Activated CD4-positive, alpha-beta T cell treated with anti-CD3 and anti-CD28 coated beads, Interleukin-2, amount 50 U/mL, for 24 hours (primary cell): Measurements from ENCODE around the gene GRAMD4.

ENCODE experiments used
- DNase-seq, 2 donors: peaks; one replicate each; pipeline ENCODE4 v3.0.0-alpha.2; 2020; ENCODE audit warnings: low read depth in 1 of 2, low spot score in 1 of 2

Gene GRAMD4

DNA sequence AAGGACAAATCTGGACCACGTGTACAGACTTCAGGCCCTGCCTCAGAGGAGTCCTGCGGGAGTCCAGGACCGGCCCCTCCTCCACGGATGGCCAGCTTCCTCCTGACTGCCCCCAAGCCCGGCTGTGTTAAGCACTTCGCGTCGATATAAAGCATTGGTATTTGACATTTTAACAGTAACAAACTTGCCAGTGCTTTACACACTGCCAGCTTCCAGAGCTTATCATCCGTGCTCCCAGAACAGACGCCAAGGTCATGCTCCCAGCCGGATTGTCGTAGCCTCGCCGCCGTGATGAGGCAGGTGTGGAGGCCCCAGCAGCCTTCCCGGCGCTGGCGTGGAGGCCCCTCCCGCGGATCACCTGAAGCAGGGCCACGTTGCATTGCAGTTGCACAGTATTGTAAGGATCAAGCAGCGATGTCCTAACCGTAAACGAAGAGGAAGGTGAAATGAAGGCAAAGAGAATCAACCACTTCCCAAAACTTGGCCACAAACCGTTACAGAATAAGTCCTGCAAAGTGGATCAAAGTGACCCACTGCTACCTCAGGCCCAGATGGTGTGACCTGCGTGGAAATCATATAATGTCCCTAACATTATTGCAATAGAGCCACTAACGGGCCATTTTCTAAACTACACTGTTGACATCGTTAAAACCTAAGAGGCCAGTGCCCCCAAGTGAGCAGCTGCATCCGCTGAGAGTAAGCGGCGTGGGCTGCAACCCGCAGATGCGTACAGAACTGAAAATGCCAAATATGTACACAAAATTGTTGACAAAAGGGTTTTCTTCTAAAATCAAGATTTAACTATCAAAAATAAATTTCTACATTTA lies 66.2 kb downstream of the GRAMD4 start:
- no peak for DNase-seq

DNA sequence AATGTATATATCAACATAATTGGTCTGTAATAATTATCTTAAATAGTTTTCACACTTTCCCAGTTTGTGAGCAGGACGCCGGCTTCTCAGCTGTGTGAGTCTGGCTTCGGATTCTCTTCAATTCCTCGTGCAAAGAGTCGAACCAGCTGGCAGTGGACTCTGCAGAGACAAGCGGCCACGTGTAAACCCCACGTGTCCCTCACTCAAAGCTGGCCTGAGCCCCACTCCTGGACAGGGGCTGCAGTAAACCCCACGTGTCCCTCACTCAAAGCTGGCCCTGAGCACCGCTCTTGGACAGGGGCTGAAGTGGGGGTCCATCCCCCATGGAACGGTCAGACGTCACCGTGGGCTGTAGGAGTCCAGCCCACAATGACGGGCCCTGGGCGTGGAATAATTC lies 66.9 kb downstream of the GRAMD4 start:
- DNase-seq: no peak

DNA sequence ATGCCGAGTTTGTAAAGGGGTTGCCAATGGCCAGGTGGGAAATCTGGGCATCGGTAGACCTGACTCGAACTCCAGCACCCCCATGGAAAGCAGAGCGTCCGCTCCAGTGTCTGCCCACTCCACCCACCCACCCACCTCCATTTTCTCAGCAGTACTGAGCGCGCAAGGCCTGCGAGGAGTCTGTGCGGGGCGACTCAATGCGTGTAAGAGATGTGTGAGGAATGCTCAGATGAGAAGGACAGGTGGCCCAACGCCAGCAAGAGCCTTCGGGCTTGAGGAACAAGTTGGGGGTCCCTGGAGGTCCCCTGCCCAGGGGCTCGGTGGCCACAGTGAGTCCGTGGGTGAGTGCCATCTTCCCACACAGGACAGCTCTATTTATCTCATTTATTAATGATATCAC lies 67.3 kb downstream of the GRAMD4 start:
- no peak for DNase-seq

DNA sequence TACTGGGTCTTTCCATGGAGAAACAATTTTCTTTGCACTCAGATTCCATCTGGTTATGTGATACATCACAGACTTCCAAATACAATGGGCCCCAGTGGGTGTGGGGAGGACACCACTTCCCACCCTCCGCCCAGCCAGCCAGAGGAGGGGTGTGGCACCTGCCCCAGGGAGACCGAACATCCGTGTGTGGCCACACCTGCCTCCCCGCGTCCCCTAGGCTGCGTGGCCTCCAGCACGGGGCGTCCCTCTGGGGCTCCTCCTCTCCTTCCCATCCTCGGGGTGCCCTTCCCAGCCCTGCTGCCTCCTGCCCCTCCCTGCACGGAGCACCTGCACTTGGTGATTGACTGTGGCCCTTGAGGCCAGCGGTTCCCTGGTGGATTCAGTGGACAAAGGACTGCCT lies 68.8 kb downstream of the GRAMD4 start:
- no peak for DNase-seq

DNA sequence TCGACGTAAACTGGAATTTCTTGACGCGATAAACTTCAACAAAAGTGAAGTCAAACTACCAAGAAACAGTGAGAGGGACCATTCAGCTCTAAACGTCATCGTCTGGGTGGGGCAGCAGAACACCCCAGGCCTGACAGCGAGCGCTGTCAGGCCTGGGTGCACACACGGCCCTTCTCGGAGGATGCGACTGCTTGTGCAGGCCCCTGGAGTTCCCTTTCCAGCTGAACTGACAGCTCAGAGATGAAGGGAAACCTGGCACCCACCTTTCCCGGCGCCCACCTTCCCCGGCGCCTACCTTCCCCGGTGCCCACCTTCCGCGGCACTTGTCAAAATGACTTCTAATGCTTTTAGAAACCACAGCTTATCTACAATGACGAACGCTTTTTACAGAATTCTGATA lies 70.0 kb downstream of the GRAMD4 start:
- DNase-seq: no peak

DNA sequence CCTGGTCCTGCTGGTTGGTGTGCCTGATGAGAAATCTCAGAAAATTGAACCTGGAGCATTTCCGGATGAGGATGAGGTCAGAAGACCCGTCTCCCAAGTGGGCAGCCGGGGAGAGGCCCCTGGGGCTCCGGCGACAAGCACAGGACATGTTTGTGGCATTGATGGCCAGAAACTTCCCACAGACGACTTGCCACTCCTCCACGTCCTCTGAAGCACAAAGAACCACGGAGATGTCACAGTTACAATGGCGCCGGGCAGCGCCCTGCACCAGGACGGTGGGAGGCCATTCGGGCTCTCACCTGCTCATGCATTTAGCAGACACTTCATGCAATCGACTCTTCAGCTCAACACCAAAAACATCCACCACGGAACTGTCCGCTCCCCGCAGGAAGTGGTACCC lies 71.4 kb downstream of the GRAMD4 start:
- DNase-seq: no peak

DNA sequence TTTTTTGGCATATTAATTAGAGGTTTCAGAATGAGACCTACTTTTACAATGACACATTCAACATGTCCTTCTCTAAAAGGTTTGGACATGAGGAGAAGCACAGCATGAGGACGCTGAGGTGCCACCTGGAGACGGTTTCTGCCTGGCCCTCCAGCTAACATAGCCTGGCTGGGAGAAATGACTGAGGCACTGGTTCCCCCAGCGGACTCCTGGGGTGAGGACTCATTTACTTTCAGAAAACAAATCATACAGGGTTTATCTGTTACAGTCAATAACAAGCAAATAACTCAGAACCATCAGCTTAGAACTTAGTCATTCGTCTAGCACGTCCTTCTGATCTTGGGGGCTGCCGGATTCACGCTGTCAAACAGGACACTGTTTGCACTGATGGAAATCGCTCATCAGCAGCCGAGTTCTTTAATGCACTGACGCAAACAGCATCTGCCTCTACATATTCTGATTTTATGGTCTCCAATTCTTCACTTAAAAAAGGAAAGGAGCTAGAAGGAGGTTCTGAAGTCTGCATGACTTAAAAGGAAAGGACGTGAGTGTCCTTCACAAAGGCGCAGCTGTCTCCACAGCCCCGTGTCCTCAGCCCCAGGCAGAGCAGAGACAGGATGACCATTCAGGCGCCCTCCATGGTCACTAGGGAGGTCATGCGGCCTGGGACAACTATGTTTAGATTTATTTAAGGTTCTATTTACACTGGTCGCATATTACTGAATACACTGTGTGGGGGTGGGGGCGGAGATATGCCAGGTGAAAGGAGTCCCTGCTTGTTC lies 73.6 kb downstream of the GRAMD4 start:
- DNase-seq: no peak

DNA sequence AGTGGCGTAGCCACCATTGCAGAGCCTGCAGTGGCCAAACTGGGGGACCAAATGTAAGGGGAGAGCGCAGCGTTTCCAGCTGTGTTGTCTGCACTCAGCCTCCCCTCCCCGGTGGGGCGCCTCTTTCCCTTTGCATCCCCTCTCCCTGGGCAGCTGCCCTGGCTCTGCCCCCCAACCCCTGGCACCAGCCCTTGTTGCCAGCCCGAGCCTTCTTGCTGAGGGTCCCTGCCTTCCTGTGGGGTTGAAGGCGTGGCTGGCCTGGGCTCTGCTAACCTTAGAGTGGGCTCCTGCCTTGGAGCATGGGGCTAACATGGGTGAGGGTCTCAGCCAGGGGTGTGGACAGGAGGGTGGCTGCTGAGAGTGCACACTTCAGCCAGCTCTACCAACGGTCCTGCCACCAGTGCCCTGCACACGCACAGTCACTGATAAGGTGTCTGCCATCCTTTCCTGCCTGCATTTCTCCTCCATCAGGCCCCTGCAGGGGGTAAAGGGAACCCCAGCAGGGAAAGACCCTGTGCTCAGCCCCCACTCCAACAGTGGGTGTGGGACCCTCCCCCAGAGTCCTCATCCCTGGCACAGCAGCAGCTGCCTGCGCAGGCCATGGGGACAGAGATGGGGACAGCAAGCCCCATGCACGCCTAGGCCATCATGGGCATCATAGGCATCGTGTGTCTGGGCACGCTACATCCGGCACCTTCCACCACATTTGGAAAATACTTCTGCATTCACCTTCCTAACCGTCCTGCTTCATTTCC lies 74.4 kb downstream of the GRAMD4 start:
- DNase-seq: no peak

DNA sequence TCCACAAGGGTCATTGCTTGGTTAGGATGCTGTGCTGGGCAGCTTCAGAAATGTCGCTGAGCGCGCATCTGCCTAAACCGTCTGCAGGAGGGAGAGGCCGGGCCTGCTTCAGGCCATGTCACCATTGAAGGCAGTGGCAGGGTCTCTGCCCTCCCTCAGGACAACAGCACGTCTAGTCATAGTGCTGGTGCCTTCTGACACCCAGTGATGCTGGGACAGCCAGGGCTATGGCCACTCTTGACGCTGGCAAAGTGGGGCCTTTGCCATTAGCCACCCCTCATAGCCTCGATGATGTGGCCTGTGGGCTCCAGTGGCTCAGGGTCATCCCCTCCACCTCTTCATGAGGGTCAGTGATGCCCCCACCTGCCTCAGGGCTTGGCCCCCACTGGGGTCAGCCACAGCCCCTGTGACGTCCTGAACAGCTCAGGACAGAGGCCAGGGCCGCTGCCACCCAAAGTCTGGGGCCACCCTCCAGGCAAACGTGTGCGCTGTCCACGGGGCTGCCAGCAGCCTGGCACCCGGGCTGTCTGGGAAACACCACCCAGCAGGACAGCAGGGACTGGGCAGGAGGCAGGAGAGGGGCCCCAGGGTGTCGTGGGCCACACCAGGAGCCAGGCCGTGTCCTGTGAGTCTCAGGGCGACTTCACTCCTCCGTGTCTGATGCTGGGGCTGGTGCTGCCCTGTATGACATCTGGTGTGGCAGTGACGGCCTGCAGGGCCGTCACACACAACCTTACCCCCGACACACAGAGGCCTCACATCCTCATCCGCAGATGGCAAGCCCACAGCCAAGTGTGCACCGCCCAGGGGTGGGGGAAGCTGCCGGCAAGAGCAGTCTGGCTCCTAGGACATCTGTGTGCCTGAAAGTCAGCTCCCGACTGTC lies 75.4 kb downstream of the GRAMD4 start:
- no peak for DNase-seq

DNA sequence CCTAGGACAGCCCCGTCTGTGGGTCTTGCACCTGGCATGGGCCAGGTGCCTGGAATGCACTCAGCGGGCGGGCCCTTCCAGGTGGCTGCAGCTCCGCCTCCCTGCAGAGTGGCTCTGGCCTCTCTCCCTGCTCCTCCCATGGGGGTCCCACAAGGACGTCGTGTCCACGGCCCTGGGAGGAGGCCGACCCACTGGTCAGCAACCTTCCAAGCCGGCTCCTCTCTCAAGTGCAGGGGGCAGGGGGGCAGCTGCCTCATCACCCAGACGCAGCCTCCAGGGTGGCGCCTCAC lies 76.0 kb downstream of the GRAMD4 start:
- no peak for DNase-seq

DNA sequence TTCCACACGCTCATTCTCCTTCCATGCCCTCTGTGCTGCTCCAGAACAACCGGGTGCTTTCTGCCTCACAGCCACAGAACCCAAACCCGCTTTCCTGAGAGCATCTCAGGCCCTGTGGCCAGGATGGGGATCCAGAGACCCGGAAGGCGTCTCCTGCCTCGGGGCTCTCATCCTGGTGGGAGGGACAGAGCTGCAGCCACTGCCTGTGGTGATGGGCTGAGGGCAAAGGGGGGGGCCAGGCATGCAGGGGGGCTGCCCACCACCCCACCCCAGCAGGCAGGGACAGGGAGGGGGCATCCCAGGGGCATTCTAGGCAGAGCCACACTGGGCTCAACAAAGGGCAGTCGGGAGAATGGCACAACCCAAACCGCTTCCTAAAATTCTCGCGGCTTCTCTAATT lies 76.4 kb downstream of the GRAMD4 start:
- DNase-seq: no peak

DNA sequence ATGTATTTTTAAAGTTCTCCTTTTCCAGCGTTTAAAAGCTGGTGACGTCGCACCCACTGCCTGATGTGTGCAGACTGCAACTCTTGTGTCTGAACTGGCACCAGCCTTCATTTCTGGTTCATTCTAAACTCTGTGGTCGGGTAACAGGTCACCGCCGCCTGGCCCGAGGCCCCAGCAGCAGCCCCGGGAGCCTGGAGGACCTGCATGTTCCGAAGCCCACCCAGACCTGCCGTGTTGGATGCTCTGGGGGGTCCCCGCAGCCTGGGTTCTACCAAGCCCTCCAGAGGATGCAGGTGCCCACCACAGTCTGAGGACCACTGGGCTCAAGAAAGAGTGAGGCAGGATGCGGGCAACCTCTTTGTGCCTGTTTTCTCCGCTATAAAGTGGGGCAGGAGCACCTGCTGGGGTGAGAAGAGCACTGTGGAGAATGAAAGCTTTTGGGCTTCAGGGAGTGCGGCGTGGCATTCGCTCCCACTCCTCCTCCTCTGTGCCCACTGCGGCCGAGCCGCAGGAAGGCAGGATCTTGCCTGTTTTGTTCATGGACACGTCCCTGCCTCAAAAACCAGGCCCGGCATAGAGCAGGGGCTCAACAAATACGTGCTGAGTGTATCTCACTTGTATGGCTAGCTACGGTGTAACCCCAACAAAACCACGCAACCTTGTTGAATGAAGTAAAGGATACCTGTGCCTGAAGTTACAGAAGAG lies 77.8 kb downstream of the GRAMD4 start:
- DNase-seq: no peak

DNA sequence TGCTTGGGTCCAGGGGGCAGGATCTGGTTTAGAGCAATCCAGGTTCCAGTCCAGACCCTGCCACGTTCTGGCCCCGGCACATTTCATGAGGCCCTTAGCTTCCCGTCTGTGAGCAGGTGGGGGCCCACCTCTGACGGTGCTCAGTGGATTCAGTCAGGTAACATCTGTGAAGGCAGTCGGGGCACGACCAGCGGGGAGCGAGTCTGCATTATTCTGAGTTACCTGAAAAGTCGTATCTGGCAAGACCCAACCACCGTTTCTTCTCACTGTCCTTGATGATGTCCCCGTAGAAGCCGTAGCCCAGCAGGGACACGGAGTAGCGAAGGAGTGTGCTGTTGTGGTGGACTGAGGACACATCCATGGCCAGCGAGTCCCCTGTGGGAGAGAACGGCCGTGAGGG lies 78.9 kb downstream of the GRAMD4 start:
- DNase-seq: no peak

DNA sequence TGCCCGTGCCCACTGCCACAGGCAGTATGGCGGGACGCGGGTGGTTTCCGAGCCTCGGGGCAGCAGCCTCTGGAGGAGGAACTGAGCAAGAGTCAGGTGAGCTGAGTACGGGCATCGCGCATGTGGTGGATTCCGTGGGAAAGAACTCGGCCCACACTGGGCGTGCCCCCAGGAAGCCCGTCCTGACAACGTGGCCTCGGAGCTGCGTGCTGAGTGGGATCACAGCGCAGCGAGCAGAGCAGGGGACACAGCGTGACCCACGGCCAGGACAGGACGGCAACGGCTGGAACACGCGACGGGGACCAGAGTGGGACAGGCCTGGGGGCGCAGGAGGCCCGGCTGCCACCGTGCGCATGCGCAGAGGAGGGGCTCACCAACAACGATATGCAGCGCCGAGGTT lies 81.1 kb downstream of the GRAMD4 start:
- no peak for DNase-seq

DNA sequence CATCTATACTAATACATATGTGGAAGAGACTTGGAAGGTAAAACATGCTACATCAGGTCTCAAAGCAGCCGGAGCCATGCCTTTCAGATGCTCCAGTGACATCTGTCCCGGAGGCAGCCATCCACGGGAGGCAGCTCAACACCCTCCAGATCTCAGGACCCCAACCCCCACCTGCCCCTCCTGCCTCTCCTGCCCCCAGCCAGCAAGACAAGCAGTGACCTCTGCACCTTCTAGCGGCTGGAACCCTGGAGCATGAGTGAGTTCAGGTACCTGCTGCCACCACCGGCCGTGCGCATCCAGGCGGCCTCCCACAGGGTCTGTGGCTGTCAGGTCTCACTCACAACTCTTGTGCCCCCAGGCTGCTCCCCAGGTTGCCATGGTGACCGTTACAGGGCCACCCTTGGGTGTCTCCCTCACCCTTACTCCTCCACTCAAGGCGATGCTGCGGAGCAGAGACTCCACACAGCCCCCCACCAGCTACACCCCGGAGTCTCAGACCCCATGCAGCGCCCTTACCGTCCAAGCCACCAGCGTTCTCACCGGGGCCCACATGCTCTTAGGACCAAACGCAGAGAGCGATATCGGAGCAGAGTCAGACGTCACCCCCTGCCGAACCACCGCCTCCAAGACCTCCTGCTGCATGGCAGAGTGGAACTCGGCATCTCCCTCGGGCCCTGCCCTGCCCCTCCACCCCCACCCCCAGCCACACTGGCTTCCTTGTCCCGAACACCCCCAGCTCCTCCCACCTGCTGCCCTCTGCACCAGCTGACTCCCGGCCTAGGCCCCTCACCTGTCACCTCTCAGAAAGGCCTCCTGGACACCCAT lies 83.2 kb downstream of the GRAMD4 start:
- DNase-seq: no peak

DNA sequence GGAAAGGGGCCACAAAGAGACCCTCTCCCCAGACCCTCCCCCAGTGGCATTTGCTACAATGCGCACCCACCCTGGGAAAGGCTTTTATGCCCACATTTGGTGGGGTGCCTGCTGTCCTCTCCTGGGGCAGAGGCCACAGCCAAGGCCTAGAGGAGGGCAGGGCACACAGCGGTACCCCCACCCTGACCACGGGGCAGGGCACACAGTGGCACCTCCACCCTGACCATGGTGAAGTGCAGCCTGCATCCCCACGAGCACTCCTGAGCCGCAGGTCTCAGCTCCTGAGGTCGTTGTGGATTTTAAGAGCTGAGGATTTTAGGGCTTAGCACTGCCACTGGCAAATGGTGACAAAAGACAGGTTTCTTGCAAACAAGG lies 83.8 kb downstream of the GRAMD4 start:
- no peak for DNase-seq

DNA sequence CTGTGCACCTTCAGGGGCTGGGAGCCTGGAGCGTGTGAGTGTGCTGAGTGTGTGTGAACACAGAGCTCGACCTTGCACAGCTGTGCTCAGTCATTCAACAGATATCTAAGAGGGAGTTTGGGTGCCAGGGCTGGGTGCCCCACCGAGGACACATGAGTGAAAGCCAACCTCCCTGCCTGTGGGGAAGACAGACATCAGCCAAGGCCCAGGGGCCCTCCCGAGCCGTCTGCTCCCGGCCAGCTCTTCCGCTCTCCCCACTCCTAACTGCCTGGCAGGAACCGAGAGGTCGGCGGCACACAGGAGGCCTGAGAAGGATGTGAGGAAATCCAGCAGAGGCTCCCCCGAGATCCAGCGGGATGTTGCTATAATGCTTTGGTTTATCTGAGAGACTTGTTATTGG lies 85.9 kb downstream of the GRAMD4 start:
- no peak for DNase-seq

DNA sequence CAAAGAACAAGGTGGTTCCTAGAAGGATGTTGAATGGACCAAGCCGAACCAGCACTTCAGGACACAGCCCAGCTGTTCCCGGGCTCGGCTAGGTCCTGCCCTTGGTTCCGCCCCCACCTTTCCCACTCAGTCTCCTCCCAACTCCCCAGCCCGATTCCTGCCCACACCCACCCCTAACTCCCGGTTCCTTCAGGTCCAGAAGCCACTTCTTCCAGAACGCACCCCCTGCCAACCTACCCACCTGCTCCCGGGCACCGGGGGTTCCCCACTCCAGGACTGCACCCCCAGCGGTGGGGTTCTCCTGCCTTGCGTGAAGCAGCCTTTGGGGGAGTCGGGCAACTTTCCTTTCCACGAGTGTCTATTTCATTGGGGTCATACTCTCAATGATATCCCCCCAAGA lies 87.1 kb downstream of the GRAMD4 start:
- DNase-seq: no peak

DNA sequence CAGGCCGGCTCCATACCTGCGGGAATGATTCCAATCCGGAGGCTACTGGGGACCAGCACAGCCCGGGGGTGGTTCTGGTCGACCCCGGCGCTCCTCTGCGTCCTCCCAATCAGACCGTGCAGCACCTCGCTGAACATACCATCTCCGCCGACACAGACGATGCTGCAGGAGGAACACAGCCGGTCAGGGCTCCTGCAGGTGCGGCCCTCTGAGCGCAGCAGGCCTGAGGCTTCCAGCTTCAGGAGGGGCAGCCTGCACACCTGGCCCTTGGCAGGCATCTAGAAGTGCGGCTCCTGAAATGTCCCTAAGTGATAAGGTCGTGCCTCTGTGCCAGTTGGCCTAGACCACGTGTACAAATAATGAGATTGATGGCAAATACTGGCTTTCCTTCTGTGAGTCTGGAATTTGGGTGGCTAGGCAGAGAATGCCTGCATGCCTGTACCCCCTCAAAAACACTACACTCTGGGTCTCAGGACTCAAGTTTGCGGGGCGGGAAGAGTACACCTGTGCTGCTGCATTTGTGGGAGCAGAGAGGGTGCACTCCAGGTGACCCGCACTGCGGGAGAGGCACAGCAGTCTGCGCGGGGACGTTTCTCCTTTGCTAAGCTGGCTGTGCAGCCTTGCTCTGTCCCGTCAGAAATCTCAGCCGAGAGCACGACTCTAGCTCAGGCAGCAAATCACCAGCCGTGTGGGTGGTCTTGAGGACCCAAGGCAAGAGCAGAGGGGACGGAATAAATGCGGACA lies 87.8 kb downstream of the GRAMD4 start:
- DNase-seq: no peak
